Sigmoid colon (tissue), 4 donors: ENCODE measurements around the gene MOV10L1.

Source experiments
- EP300 ChIP-seq, 4 donors: sonication (generic); formaldehyde crosslinking; IDR thresholded peaks; one replicate each; pipeline ENCODE4 v1.6.1; 2017; ENCODE audit warnings: antibody characterized with exemption in 4 of 4
- POLR2A ChIP-seq, 2 donors: fragments of 450-650 bp; IDR thresholded peaks; one replicate each; pipeline ENCODE4 v1.6.1; 2016; ENCODE audit warnings: antibody characterized with exemption in 2 of 2, mild to moderate bottlenecking in 2 of 2, moderate library complexity in 2 of 2
- TF ChIP-seq, protein P1 (sequence below), 4 experiments: fragments of 450-650 bp in 3 of 4; fragments of 200-600 bp in 1 of 4; IDR thresholded peaks; one replicate each; pipeline ENCODE4 v1.5.1; 2016 to 2019; ENCODE audit warnings: antibody characterized with exemption in 4 of 4, mild to moderate bottlenecking in 3 of 4, moderate library complexity in 2 of 4

DNA sequence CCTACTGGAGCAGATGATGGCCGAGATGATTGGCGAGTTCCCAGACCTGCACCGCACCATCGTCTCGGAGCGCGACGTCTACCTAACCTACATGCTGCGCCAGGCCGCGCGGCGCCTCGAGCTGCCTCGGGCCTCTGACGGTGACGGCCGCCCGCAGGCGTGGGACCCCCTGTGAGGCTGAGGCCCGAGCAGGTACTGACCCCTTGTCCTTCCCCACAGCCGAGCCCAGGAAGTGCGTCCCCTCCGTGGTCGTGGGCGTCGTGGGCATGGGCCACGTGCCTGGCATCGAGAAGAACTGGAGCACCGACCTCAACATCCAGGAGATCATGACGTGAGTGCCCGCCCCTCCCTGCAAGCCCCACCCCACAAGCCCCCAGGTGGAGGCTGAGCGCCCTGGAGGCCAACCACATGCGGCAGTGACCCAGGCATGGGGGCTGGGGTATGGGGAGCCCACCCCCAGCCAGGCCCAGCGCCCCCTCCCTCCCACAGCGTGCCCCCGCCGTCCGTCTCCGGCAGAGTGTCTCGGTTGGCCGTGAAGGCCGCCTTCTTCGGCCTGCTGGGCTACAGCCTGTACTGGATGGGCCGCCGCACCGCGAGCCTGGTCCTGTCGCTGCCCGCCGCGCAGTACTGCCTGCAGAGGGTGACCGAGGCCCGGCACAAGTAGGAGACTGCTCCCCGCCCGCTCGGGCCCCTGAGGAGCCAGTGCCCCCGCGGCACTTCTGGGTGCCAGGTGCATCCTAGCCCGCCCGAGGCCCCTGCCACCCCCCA, 108.2 kb downstream of the MOV10L1 start:
- TF ChIP-seq, protein P1, sequence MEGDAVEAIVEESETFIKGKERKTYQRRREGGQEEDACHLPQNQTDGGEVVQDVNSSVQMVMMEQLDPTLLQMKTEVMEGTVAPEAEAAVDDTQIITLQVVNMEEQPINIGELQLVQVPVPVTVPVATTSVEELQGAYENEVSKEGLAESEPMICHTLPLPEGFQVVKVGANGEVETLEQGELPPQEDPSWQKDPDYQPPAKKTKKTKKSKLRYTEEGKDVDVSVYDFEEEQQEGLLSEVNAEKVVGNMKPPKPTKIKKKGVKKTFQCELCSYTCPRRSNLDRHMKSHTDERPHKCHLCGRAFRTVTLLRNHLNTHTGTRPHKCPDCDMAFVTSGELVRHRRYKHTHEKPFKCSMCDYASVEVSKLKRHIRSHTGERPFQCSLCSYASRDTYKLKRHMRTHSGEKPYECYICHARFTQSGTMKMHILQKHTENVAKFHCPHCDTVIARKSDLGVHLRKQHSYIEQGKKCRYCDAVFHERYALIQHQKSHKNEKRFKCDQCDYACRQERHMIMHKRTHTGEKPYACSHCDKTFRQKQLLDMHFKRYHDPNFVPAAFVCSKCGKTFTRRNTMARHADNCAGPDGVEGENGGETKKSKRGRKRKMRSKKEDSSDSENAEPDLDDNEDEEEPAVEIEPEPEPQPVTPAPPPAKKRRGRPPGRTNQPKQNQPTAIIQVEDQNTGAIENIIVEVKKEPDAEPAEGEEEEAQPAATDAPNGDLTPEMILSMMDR (IDR thresholded peaks at IDR 0.05) = no peak
- TF ChIP-seq POLR2A (IDR thresholded peaks at IDR 0.05) = no peak
- no peak for TF ChIP-seq EP300 (IDR thresholded peaks at IDR 0.05)
